ENCODE measurements around the gene LSM3. TPM values are rescaled to one million over a fixed set of nuclear protein-coding genes. Genes with fewer than 3 reads are reported as not detected.

The LSM3 gene
- total RNA-seq, 2 donors from 2014 or later, result 15.1 to 15.2 TPM

GRCh38 chr3:14230729-14231128 is 52.1 kb downstream of the LSM3 start:
- no peak overlapping the region for H3K27ac Mint-ChIP-seq
- H3K27me3 Mint-ChIP-seq, result peaks cover 29 to 52% of the 10 kb centered on the region in 2 donors

GRCh38 chr3:14231145-14231990 is 52.8 kb downstream of the LSM3 start:
- H3K9me3 Mint-ChIP-seq, result peaks cover 3% of the 10 kb centered on the region
- H3K4me3 Mint-ChIP-seq, result no peak overlapping the region
- ATAC-seq, result no peak
- H3K27me3 Mint-ChIP-seq, result peaks cover 29 to 52% of the 10 kb centered on the region in 2 donors
- no peak overlapping the region for H3K27ac Mint-ChIP-seq
- H3K36me3 Mint-ChIP-seq, result peaks cover 10% of the 10 kb centered on the region
- no peak for DNase-seq (ENCODE audit: low spot score)
- H3K4me1 Mint-ChIP-seq (ENCODE audit: low read depth in 2 of 2), result peaks cover 4 to 10% of the 10 kb centered on the region in 2 donors

More at GRCh38 chr3:14230729-14231128, 52.1 kb downstream of the LSM3 start:
- peaks cover 10% of the 10 kb centered on the region for H3K36me3 Mint-ChIP-seq
- no peak overlapping the region for H3K4me3 Mint-ChIP-seq
- no peak for DNase-seq (ENCODE audit: low spot score)
- H3K4me1 Mint-ChIP-seq (ENCODE audit: low read depth in 2 of 2), result peaks cover 4 to 10% of the 10 kb centered on the region in 2 donors
- H3K9me3 Mint-ChIP-seq, result peaks cover 3% of the 10 kb centered on the region
- ATAC-seq, result no peak

- DNase-seq (ENCODE audit: low spot score), result no peak
- no peak overlapping the region for H3K4me3 Mint-ChIP-seq
- peaks cover 4 to 10% of the 10 kb centered on the region in 2 donors for H3K4me1 Mint-ChIP-seq (ENCODE audit: low read depth in 2 of 2)
- H3K36me3 Mint-ChIP-seq, result peaks cover 10% of the 10 kb centered on the region
- no peak overlapping the region for H3K27ac Mint-ChIP-seq
- peaks cover 3% of the 10 kb centered on the region for H3K9me3 Mint-ChIP-seq
- no peak for ATAC-seq
- peaks cover 29 to 52% of the 10 kb centered on the region in 2 donors for H3K27me3 Mint-ChIP-seq
These were observed 53.4 kb downstream of the LSM3 start for GRCh38 chr3:14231998-14232501.

DNA sequence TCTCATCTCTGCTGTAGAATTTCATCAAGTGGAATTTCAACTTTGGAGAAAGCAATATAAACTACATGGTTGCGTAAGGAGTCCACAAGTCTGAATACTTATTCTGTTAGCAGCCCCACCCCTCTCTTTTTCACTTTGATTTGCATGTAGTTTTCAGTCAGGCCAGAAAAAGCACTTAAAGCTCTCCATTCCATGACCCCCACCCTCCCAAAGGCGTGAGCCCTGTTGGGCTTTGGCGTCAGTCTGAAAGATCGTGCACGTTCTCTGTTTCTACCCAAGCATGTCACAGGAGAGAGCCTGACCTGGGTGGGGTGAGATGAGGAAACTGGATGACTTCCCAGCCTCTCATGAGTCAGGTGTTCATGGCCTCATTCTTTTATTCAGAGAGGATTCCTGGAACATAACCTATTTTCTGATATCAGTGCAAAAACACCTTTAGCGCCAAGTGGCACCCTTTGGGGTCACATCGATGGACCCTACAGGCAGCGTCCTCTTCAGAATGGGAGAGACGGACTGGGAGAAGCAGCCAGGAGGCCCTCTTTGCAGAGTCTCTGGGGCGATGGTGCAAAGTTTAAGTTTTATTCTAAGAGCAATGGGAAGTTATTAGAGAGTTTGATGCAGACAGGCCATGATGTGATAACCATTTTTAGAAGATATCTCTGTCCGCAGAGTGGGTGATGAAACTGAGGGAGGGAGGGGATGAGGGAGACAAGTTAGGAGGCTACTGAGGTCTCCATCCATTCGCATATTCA is 55.8 kb downstream of the LSM3 start:
- Mint-ChIP-seq H3K27me3 (peaks cover 27 to 40% of the 10 kb centered on the region in 2 donors), H3K36me3 (peaks cover 10% of the 10 kb centered on the region), H3K4me3 (no peak overlapping the region), H3K4me1 (ENCODE audit: low read depth in 2 of 2) (peaks cover 4 to 10% of the 10 kb centered on the region in 2 donors), H3K27ac (no peak overlapping the region), H3K9me3 (peaks cover 3% of the 10 kb centered on the region)
- DNase-seq (ENCODE audit: low spot score) (no peak), ATAC-seq (no peak)

- Mint-ChIP-seq H3K36me3 (peaks cover 10% of the 10 kb centered on the region), H3K27ac (no peak overlapping the region), H3K4me1 (ENCODE audit: low read depth in 2 of 2) (peaks cover 4 to 10% of the 10 kb centered on the region in 2 donors), H3K9me3 (peaks cover 3% of the 10 kb centered on the region), H3K4me3 (no peak overlapping the region), H3K27me3 (peaks cover 27 to 36% of the 10 kb centered on the region in 2 donors)
- no peak for ATAC-seq
- DNase-seq (ENCODE audit: low spot score), result no peak
These were observed 56.6 kb downstream of the LSM3 start for GRCh38 chr3:14235003-14235911.

GRCh38 chr3:14235912-14236295 is 57.3 kb downstream of the LSM3 start:
- Mint-ChIP-seq H3K27me3 (peaks cover 23 to 29% of the 10 kb centered on the region in 2 donors), H3K36me3 (peaks cover 10% of the 10 kb centered on the region)

DNA sequence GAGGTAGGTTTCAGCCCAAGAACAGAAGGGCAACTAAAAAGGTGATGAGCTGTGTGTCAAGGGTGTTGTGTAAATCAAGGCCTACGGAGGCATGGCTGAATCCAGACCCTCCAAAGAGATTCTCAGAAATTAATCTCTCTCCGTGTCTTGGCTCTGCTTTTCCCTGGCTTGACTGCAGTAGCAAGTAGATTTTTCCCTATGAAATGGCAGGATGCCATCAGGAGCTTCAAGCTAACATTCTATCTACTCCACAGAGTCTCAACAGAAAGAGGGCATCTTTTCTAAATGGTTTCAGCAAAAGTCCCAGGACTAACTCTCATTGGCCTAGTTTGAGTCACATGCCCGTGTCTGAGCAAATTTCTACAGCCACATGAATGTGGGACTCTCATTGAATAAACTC is 58.3 kb downstream of the LSM3 start:
- DNase-seq (ENCODE audit: low spot score) (no peak), ATAC-seq (no peak)
- peaks cover 4 to 10% of the 10 kb centered on the region in 2 donors for H3K4me1 Mint-ChIP-seq (ENCODE audit: low read depth in 2 of 2)
- peaks cover 3% of the 10 kb centered on the region for H3K9me3 Mint-ChIP-seq
- H3K36me3 Mint-ChIP-seq, result peaks cover 10% of the 10 kb centered on the region
- no peak overlapping the region for H3K27ac Mint-ChIP-seq
- H3K4me3 Mint-ChIP-seq, result no peak overlapping the region
- H3K27me3 Mint-ChIP-seq, result peaks cover 15 to 19% of the 10 kb centered on the region in 2 donors

More at GRCh38 chr3:14235912-14236295, 57.3 kb downstream of the LSM3 start:
- Mint-ChIP-seq H3K4me3 (no peak overlapping the region), H3K4me1 (ENCODE audit: low read depth in 2 of 2) (peaks cover 4 to 10% of the 10 kb centered on the region in 2 donors), H3K27ac (no peak overlapping the region), H3K9me3 (peaks cover 3% of the 10 kb centered on the region)
- DNase-seq (ENCODE audit: low spot score) (no peak), ATAC-seq (no peak)

DNA sequence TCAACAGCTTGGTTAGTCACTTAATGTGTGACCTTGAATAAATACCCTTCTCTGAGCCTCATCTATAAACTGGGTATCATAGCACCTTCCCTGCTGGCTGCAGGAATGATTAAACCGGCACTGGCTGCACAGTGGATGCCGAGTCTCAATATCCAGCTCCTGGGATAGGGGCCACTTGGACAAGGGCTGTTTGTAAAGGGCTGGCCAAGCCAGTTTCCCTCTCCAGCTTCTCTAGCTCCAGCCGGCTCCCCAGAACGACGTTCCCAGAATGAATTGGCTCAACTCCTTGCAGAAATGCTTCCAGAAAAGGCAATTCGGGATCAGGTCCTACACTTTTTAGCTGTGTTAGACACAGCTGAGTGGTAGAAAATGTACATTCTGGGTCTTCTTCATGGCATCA is 58.8 kb downstream of the LSM3 start:
- peaks cover 4 to 6% of the 10 kb centered on the region in 2 donors for H3K4me1 Mint-ChIP-seq (ENCODE audit: low read depth in 2 of 2)
- H3K4me3 Mint-ChIP-seq, result no peak overlapping the region
- no peak overlapping the region for H3K27ac Mint-ChIP-seq
- no peak for DNase-seq (ENCODE audit: low spot score)
- ATAC-seq, result no peak
- peaks cover 14 to 15% of the 10 kb centered on the region in 2 donors for H3K27me3 Mint-ChIP-seq
- H3K36me3 Mint-ChIP-seq, result peaks cover 10% of the 10 kb centered on the region
- H3K9me3 Mint-ChIP-seq, result peaks cover 3% of the 10 kb centered on the region

DNA sequence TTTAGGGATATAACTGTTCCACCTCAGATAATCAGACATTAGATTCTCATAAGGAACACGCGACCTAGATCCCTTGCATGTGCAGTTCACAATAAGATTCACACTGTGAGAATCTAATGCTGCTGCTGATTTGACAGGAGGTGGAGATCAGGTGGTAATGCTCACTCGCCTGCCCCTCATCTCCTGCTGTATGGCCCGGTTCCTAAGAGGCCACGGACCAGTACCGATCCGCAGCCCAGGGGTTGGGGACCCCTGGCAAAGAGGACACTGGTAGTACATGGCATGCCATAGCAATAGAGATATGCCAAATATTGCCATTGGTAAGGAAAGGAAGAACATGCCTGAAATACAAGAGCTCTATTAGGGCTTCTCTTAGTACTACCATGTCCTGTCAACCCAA is 59.7 kb downstream of the LSM3 start:
- DNase-seq (ENCODE audit: low spot score), result no peak
- peaks cover 2% of the 10 kb centered on the region for H3K9me3 Mint-ChIP-seq
- peaks cover 4% of the 10 kb centered on the region for H3K36me3 Mint-ChIP-seq
- ATAC-seq, result no peak
- no peak overlapping the region for H3K27ac Mint-ChIP-seq
- H3K4me1 Mint-ChIP-seq (ENCODE audit: low read depth in 2 of 2), result no peaks in the 10 kb centered on the region
- peaks cover 5 to 14% of the 10 kb centered on the region in 2 donors for H3K27me3 Mint-ChIP-seq
- no peak overlapping the region for H3K4me3 Mint-ChIP-seq

DNA sequence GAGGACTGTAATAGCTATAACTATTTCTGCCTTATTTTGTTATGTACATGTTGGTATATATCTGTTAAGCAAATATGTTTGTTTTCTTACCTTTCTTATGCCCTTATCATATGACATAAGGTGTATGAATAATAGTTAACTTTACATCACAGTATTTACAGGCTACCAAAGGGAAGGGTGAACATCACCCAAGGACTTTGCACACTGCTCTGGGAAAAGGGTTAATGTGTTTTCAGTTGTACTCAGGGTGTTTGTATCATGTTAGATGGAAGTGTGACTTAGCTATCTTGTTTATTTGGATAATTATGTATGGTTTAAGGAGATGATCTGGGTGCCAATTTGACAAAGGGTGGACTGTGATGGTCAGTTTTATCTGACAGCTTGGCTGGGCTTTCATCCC is 60.3 kb downstream of the LSM3 start:
- DNase-seq (ENCODE audit: low spot score) (no peak), ATAC-seq (no peak)
- peaks cover under 1 to 11% of the 10 kb centered on the region in 2 donors for H3K27me3 Mint-ChIP-seq
- no peak overlapping the region for H3K27ac Mint-ChIP-seq
- no peaks in the 10 kb centered on the region for H3K4me1 Mint-ChIP-seq (ENCODE audit: low read depth in 2 of 2)
- no peaks in the 10 kb centered on the region for H3K9me3 Mint-ChIP-seq
- H3K36me3 Mint-ChIP-seq, result no peaks in the 10 kb centered on the region
- no peak overlapping the region for H3K4me3 Mint-ChIP-seq

DNA sequence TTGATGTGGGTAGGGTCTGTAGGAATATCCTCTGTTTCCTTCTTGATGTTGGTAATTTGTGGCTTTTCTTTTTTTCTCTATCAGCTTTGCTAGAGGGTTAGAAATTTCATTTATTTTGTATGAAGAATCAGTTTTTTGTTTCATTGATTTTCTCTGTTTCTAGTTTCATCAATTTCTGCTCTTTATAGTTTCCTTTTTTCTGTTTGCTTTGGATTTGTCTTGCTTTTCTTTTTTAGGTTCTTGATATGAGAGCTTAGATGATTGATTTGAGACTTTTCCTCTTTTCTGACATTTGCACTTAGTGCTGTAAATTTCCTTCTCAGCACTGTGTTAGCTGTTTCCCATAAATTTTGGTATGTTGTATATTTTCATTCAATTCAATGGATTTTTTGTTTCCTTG is 61.3 kb downstream of the LSM3 start:
- ATAC-seq, result no peak
- no peak for DNase-seq (ENCODE audit: low spot score)
- Mint-ChIP-seq H3K27me3 (peaks cover 8 to 15% of the 10 kb centered on the region in 2 donors), H3K4me3 (no peak overlapping the region), H3K36me3 (no peaks in the 10 kb centered on the region), H3K27ac (no peak overlapping the region), H3K9me3 (no peaks in the 10 kb centered on the region), H3K4me1 (ENCODE audit: low read depth in 2 of 2) (no peaks in the 10 kb centered on the region)

- no peak for DNase-seq (ENCODE audit: low spot score)
- no peak for ATAC-seq
- Mint-ChIP-seq H3K9me3 (no peaks in the 10 kb centered on the region), H3K27me3 (peaks cover 8 to 13% of the 10 kb centered on the region in 2 donors), H3K27ac (no peak overlapping the region), H3K36me3 (no peaks in the 10 kb centered on the region), H3K4me1 (ENCODE audit: low read depth in 2 of 2) (no peaks in the 10 kb centered on the region), H3K4me3 (no peak overlapping the region)
These were observed 61.7 kb downstream of the LSM3 start for GRCh38 chr3:14240366-14240765.

DNA sequence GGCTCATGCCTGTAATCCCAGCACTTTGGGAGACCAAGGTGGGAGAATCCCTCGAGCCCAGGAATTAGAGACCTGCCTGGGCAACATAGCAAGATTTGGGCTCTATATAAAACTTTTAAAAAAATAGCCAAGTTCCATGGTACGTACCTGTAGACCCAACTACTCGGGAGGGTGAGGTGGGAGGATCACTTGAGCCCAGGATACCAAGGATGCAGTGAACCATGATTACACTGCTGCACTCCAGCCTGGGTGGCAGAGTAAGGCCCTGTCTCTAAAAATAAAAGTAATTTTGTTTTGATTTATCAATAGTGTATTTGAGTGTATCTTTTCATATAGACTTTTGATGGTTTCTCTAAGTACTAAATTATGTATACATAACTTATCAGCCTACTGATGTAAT is 63.1 kb downstream of the LSM3 start:
- peaks cover 10 to 16% of the 10 kb centered on the region in 2 donors for H3K27me3 Mint-ChIP-seq
- H3K4me3 Mint-ChIP-seq, result no peak overlapping the region
- no peaks in the 10 kb centered on the region for H3K36me3 Mint-ChIP-seq
- no peaks in the 10 kb centered on the region for H3K9me3 Mint-ChIP-seq
- ATAC-seq (no peak), DNase-seq (ENCODE audit: low spot score) (no peak)
- no peaks in the 10 kb centered on the region for H3K4me1 Mint-ChIP-seq (ENCODE audit: low read depth in 2 of 2)
- H3K27ac Mint-ChIP-seq, result no peak overlapping the region

Measured in natural killer cell treated with Interleukin-12 subunit alpha and Interleukin-12 subunit beta and Interleukin-15 and Interleukin-18, amount 100 ng/mL, for 72 hours (primary cell).